Activated naive CD4-positive, alpha-beta T cell treated with anti-CD3 and anti-CD28 coated beads for 36 hours (primary cell): ENCODE measurements around the gene WDR59. TPM values are rescaled to one million over a fixed set of nuclear protein-coding genes. Genes with fewer than 3 reads are reported as not detected.
"Not testable (repeated sequence)": the region's sequence is repeated elsewhere in the genome, so short reads cannot be mapped to it uniquely, and the experiment has no call there.

Experiments used
- CTCF ChIA-PET: fragments of 350-600 bp; sonication (Branson Sonifier 250); formaldehyde crosslinking; loops from one replicate; lab custom pipeline; 2021; ENCODE audit warnings: antibody characterized with exemption; lab: Charles Lee
- DNase-seq: peaks from one replicate; pipeline ENCODE4 v3.0.0-alpha.2; 2020
- H3K27ac Mint-ChIP-seq: one replicate; pipeline ENCODE4 v1.8.0; 2021; ENCODE audit warnings: mild to moderate bottlenecking, mixed read lengths
- H3K27me3 Mint-ChIP-seq: one replicate; pipeline ENCODE4 v1.8.0; 2021; ENCODE audit warnings: low read depth, mixed read lengths
- H3K36me3 Mint-ChIP-seq: one replicate; pipeline ENCODE4 v1.8.0; 2021; ENCODE audit warnings: low read depth, mixed read lengths
- H3K4me1 Mint-ChIP-seq: one replicate; pipeline ENCODE4 v1.8.0; 2021; ENCODE audit warnings: low read depth, mixed read lengths
- H3K4me3 Mint-ChIP-seq: one replicate; pipeline ENCODE4 v1.8.0; 2021; ENCODE audit warnings: mild to moderate bottlenecking, moderate library complexity, mixed read lengths
- H3K9me3 Mint-ChIP-seq: one replicate; pipeline ENCODE4 v1.8.0; 2021; ENCODE audit warnings: mixed read lengths
- intact Hi-C: fragments of 100-400 bp; cut with micrococcal nuclease; formaldehyde crosslinking; loops from one replicate; pipeline ENCODE4 v1.15.1; 2023
- total RNA-seq, 2 experiments: library from RNA; stranded (reverse); gene quantifications; one replicate each; pipeline ENCODE4 v1.2.3, GENCODE V29; 2021

The WDR59 gene
- total RNA-seq, 2 experiments from 2014 or later: 47.8 to 55.6 TPM

- Mint-ChIP-seq H3K9me3 (peaks cover 14% of the 10 kb centered on the region), H3K36me3 (peaks cover 14% of the 10 kb centered on the region), H3K27ac (peak overlapping the region; percentile 67), H3K4me1 (peaks cover 28% of the 10 kb centered on the region), H3K27me3 (no peaks in the 10 kb centered on the region), H3K4me3 (no peak overlapping the region)
- DNase-seq: no peak
- intact Hi-C loops: no loop called here
- CTCF ChIA-PET: interaction anchor here (1.3 kb wide), 1 partner anchor 11 kb away, joined by 3 read pairs; no protein-coding TSS in a partner anchor
Measured at GRCh38 chr16:75022567-75022966, 37.6 kb upstream of the WDR59 start.

GRCh38 chr16:75021410-75021809 lies 36.5 kb upstream of the WDR59 start:
- peaks cover 14% of the 10 kb centered on the region for H3K36me3 Mint-ChIP-seq
- H3K27me3 Mint-ChIP-seq: no peaks in the 10 kb centered on the region
- no peak overlapping the region for H3K27ac Mint-ChIP-seq
- H3K4me1 Mint-ChIP-seq: peaks cover 28% of the 10 kb centered on the region
- peaks cover 14% of the 10 kb centered on the region for H3K9me3 Mint-ChIP-seq
- H3K4me3 Mint-ChIP-seq: no peak overlapping the region
- CTCF ChIA-PET: no interaction called here
- intact Hi-C loops: no loop called here
- DNase-seq: no peak

DNA sequence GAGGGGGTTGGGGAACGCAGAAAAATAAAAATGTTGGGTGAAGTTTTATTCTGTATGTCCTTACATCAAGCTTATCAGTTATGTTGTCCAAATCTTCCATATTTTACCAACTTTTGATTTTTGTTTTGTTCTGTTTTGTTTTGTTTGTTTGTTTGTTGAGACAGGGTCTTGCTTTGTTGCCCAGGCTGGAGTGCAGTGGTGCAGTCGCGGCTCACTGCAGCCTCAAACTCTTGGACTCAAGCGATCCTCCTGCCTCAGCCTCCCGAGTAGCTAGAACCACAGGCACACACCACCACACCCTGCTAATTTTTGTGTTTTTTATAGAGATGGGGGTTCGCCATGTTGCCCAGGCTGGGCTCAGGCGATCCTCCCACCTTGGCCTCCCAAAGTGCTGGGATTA lies 34.7 kb upstream of the WDR59 start:
- Mint-ChIP-seq H3K4me3 (no peak overlapping the region), H3K4me1 (peaks cover 24% of the 10 kb centered on the region), H3K27me3 (no peaks in the 10 kb centered on the region), H3K36me3 (peaks cover 14% of the 10 kb centered on the region), H3K27ac (no peak overlapping the region), H3K9me3 (peaks cover 14% of the 10 kb centered on the region)
- no peak for DNase-seq
- intact Hi-C loops: loop anchor here (10.0 kb wide), 1 partner anchor 545 kb away; the partner anchor contains the start of gene GABARAPL2
- CTCF ChIA-PET: interaction anchor here (0.6 to 0.9 kb wide), 2 partner anchors 43 to 51 kb away, joined by 4 read pairs; no protein-coding TSS in a partner anchor

DNA sequence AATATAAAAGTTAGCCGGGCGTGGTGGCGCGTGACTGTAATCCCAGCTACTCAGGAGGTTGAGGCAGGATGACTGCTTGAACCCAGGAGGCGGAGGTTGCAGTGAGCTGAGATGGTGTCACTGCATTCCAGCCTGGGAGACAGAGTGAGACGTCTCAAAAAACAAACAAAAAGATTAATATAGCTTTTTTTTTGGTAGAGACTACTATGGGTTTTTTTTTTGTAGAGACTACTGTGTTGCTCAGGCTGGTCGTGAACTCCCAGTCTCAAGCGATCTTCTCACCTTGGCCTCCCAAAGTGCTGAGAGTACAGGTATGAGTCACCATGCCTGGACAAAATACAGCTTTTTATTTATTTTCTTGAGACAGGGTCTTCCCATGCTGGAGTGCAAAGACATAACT lies 34.1 kb upstream of the WDR59 start:
- H3K4me3 Mint-ChIP-seq: no peak overlapping the region
- peaks cover 14% of the 10 kb centered on the region for H3K36me3 Mint-ChIP-seq
- H3K4me1 Mint-ChIP-seq: peaks cover 20% of the 10 kb centered on the region
- no peaks in the 10 kb centered on the region for H3K27me3 Mint-ChIP-seq
- peaks cover 14% of the 10 kb centered on the region for H3K9me3 Mint-ChIP-seq
- intact Hi-C loops: loop anchor here (10.0 kb wide), 1 partner anchor 546 kb away; the partner anchor contains the start of gene GABARAPL2
- no peak overlapping the region for H3K27ac Mint-ChIP-seq
- CTCF ChIA-PET: interaction anchor here (0.6 kb wide), 1 partner anchor 52 kb away, joined by 4 read pairs; no protein-coding TSS in a partner anchor
- DNase-seq: no peak

DNA sequence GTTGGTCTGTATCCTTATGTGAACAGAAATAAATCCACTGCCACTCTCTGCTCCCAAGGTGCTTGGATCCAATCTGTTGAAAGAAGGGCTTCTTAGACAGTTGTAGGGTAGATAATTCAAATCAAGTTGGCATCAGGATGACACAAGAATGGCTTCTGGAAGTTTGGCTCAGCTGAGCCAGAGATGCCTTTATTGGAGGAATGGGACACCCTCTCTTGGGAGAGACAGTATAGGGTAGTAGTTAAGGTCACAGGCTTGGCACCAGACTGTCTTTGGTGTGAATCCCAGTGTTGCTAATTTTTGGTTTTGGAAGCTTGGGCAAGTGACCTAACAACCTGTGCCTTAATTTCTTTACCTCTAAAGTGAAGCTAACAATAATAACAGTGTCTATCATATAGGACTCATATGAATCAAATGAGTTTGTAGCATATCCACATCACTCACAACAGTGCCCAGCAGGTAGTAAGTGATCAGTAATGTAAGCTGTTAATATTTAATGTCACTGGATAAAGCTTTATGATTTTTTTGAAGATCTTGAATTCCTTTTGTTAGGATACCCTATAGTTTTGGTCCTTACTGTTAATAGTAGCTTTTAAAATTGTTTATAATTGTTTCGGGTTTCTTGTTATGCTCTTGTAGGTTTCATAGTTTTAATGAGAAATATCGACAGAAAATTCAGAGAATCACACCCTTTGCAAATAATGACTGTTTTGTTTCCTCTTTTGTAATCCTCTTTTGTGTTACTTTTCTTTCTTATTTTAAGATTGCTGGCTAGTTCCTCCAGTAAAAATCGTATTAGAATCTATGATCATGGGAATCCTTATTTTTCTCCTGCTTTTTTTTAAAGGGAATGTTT lies 33.0 kb upstream of the WDR59 start:
- H3K4me1 Mint-ChIP-seq: peaks cover 19% of the 10 kb centered on the region
- no peak overlapping the region for H3K27ac Mint-ChIP-seq
- DNase-seq: no peak
- intact Hi-C loops: loop anchor here (10.0 kb wide), 1 partner anchor 547 kb away; the partner anchor contains the start of gene GABARAPL2
- CTCF ChIA-PET: interaction anchor here (0.6 to 1.6 kb wide), 3 partner anchors 9 to 93 kb away, joined by 3 read pairs; partner anchors contain the start of gene ZNRF1
- no peak overlapping the region for H3K4me3 Mint-ChIP-seq
- H3K9me3 Mint-ChIP-seq: peaks cover 14% of the 10 kb centered on the region
- peaks cover 14% of the 10 kb centered on the region for H3K36me3 Mint-ChIP-seq
- H3K27me3 Mint-ChIP-seq: no peaks in the 10 kb centered on the region

- DNase-seq, H3K27ac Mint-ChIP-seq, H3K9me3 Mint-ChIP-seq, H3K27me3 Mint-ChIP-seq, H3K4me3 Mint-ChIP-seq: not testable (repeated sequence)
- intact Hi-C loops: loop anchor here (10.0 kb wide), 1 partner anchor 548 kb away; the partner anchor contains the start of gene GABARAPL2
- Mint-ChIP-seq H3K36me3 (peaks cover 10% of the 10 kb centered on the region), H3K4me1 (peaks cover 29% of the 10 kb centered on the region)
- CTCF ChIA-PET: interaction anchor here (1.5 kb wide), 2 partner anchors 18 to 95 kb away, joined by 3 to 4 read pairs; partner anchors contain the start of gene ZNRF1
Measured at GRCh38 chr16:75016451-75017081, 31.6 kb upstream of the WDR59 start.

DNA sequence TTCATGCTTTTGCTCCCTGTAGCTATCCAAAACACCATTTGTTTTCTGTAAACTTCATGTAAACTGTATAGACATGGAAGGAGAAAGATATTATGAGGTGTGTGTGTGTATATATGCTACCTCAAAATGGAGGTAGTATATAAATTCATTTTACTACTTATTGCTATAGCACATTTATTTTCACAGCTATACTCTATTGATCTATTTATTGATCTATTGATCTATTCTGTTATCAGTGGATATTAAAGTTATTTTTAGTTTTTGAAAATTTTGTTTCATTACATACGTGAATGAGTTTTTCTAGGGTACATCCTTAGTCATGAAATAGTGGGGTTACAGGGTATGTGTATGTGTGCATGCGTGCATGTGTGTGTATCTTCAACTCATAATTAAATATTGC lies 29.4 kb upstream of the WDR59 start:
- Mint-ChIP-seq H3K4me3 (no peak overlapping the region), H3K27ac (no peak overlapping the region), H3K27me3 (no peaks in the 10 kb centered on the region), H3K9me3 (no peaks in the 10 kb centered on the region), H3K4me1 (peaks cover 44% of the 10 kb centered on the region), H3K36me3 (no peaks in the 10 kb centered on the region)
- CTCF ChIA-PET: no interaction called here
- intact Hi-C loops: loop anchor here (10.0 kb wide), 1 partner anchor 550 kb away; the partner anchor contains the start of gene GABARAPL2
- no peak for DNase-seq

GRCh38 chr16:75013123-75013522 lies 28.2 kb upstream of the WDR59 start:
- H3K27me3 Mint-ChIP-seq, H3K4me3 Mint-ChIP-seq, H3K36me3 Mint-ChIP-seq, H3K9me3 Mint-ChIP-seq, DNase-seq: not testable (repeated sequence)
- intact Hi-C loops: loop anchor here (2.0 to 10.0 kb wide), 3 partner anchors 52 to 552 kb away; partner anchors contain the start of genes GABARAPL2 and MLKL
- peaks cover 48% of the 10 kb centered on the region for H3K4me1 Mint-ChIP-seq
- CTCF ChIA-PET: interaction anchor here (0.5 to 3.3 kb wide), 4 partner anchors 76 to 393 kb away, joined by 3 to 28 read pairs (median 3); no protein-coding TSS in a partner anchor
- peak overlapping the region; percentile 95 for H3K27ac Mint-ChIP-seq

- Mint-ChIP-seq H3K27ac (peak overlapping the region; percentile 95), H3K27me3 (no peaks in the 10 kb centered on the region), H3K4me1 (peaks cover 48% of the 10 kb centered on the region), H3K4me3 (peak overlapping the region; percentile 62), H3K36me3 (no peaks in the 10 kb centered on the region), H3K9me3 (no peaks in the 10 kb centered on the region)
- intact Hi-C loops: loop anchor here (1.0 to 10.0 kb wide), 12 partner anchors 11 to 552 kb away; partner anchors contain the start of genes CFDP1, GABARAPL2, MLKL and ZFP1
- CTCF ChIA-PET: interaction anchor here (0.5 to 3.3 kb wide), 5 partner anchors 25 to 179 kb away, joined by 3 to 28 read pairs (median 3); no protein-coding TSS in a partner anchor
- peak; percentile 24 for DNase-seq
Measured at GRCh38 chr16:75012380-75013081, 27.6 kb upstream of the WDR59 start.

DNA sequence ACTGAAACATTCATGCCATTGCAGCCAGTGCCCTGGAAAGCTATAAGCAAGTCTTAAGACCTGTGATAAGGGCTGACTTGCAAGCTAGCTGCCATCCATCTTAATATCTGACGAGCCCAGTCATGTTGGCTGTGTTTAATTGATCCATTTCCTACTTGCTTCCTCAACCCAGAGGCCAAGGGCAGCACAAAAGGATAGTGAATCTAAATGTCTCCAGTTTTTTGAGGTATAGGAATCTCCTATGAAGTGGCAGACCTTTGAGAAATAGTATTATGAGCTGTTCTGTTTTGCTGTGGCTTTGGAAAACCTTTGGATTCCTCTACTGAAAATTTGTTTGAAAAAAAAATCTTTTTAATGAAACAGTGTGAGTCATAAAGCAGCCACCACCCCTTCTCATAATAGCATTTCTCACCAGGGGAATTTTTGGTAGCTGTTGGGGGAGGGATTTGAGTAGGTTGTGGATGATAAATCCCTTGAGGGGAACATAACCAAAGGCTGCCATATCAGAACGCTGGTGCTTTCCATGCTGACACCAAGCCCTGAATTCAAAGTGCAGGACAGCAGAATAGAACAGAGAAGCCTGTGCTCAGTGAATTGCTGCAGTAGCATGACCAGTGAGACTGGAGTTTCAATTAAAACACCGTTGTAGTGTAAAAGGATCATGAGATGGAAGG lies 26.8 kb upstream of the WDR59 start:
- H3K36me3 Mint-ChIP-seq: no peaks in the 10 kb centered on the region
- DNase-seq: peak; percentile 86
- CTCF ChIA-PET: interaction anchor here (0.6 to 3.3 kb wide), 9 partner anchors 10 to 187 kb away, joined by 3 to 28 read pairs (median 3); no protein-coding TSS in a partner anchor
- intact Hi-C loops: loop anchor here (1.0 to 10.0 kb wide), 12 partner anchors 12 to 553 kb away; partner anchors contain the start of genes CFDP1, GABARAPL2, MLKL and ZFP1
- H3K27me3 Mint-ChIP-seq: no peaks in the 10 kb centered on the region
- H3K27ac Mint-ChIP-seq: peak overlapping the region; percentile 95
- H3K4me3 Mint-ChIP-seq: peak overlapping the region; percentile 62
- H3K9me3 Mint-ChIP-seq: no peaks in the 10 kb centered on the region
- H3K4me1 Mint-ChIP-seq: peaks cover 48% of the 10 kb centered on the region

DNA sequence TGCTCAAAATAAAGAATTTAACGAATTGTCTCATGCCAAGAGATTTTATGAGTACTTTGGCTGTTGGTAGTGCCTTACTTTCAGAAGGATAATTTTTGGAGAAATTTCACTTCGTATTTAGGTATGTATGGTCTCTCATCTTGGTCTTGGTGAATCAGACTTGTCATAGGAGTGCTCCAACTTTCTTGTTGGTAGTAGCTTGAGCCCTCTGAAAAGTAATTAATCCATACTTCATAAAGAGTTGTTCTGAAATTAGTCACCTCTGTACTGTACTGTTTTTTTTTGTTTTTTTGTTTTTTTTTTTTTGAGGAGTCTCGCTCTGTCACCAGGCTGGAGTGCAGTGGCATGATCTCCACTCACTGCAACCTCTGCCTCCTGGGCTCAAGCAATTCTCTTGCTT lies 25.5 kb upstream of the WDR59 start:
- Mint-ChIP-seq H3K27ac (peak overlapping the region; percentile 13), H3K4me3 (no peak overlapping the region), H3K36me3 (no peaks in the 10 kb centered on the region), H3K27me3 (no peaks in the 10 kb centered on the region), H3K4me1 (peaks cover 48% of the 10 kb centered on the region), H3K9me3 (no peaks in the 10 kb centered on the region)
- CTCF ChIA-PET: interaction anchor here (0.9 to 3.3 kb wide), 2 partner anchors 18 to 100 kb away, joined by 3 to 28 read pairs; no protein-coding TSS in a partner anchor
- DNase-seq: peak; percentile 20
- intact Hi-C loops: loop anchor here (10.0 kb wide), 1 partner anchor 554 kb away; the partner anchor contains the start of gene GABARAPL2
